H54 (cell line): ENCODE measurements around the gene TNNT1.
"Not testable (repeated sequence)": the region's sequence is repeated elsewhere in the genome, so short reads cannot be mapped to it uniquely, and the experiment has no call there.

Source experiments
- DNase-seq: peaks from one replicate; pipeline ENCODE4 v3.0.0; 2011; ENCODE audit warnings: low spot score, mixed read lengths; ENCODE audit not compliant: insufficient read length
- FAIRE-seq: peaks from 3 replicates; lab custom pipeline; 2011; peaks lifted over from hg19 to GRCh38; lab: Jason Lieb, UNC
- POLR2A ChIP-seq: IDR thresholded peaks from 2 replicates; pipeline ENCODE4 v1.6.1; 2011; ENCODE audit warnings: low read depth, mild to moderate bottlenecking, low read length

Gene TNNT1

DNA sequence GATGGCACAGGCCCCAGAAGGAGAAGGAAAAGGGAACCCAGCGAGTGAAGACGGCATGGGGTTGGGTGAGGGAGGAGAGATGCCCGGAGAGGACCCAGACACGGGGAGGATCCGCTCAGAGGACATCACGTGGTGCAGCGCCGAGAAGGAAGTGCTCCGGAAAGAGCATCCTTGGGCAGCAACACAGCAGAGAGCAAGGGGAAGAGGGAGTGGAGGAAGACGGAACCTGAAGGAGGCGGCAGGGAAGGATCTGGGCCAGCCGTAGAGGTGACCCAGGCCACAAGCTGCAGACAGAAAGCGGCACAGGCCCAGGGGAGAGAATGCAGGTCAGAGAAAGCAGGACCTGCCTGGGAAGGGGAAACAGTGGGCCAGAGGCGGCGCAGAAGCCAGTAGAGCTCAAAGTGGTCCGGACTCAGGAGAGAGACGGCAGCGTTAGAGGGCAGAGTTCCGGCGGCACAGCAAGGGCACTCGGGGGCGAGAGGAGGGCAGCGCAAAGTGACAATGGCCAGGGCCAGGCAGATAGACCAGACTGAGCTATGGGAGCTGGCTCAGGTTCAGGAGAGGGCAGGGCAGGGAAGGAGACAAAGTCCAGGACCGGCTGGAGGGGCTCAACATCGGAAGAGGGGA lies 32.7 kb downstream of the TNNT1 start:
- no peak for FAIRE-seq
- TF ChIP-seq POLR2A: peak; percentile 28; the same call in 1 of the 2 replicates
- peak; percentile 82 for DNase-seq

DNA sequence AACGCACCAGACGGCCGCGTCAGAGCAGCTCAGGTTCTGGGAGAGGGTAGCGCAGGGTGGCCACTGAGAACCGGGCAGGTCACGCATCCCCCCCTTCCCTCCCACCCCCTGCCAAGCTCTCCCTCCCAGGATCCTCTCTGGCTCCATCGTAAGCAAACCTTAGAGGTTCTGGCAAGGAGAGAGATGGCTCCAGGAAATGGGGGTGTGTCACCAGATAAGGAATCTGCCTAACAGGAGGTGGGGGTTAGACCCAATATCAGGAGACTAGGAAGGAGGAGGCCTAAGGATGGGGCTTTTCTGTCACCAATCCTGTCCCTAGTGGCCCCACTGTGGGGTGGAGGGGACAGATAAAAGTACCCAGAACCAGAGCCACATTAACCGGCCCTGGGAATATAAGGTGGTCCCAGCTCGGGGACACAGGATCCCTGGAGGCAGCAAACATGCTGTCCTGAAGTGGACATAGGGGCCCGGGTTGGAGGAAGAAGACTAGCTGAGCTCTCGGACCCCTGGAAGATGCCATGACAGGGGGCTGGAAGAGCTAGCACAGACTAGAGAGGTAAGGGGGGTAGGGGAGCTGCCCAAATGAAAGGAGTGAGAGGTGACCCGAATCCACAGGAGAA lies 33.5 kb downstream of the TNNT1 start:
- DNase-seq: no peak

DNA sequence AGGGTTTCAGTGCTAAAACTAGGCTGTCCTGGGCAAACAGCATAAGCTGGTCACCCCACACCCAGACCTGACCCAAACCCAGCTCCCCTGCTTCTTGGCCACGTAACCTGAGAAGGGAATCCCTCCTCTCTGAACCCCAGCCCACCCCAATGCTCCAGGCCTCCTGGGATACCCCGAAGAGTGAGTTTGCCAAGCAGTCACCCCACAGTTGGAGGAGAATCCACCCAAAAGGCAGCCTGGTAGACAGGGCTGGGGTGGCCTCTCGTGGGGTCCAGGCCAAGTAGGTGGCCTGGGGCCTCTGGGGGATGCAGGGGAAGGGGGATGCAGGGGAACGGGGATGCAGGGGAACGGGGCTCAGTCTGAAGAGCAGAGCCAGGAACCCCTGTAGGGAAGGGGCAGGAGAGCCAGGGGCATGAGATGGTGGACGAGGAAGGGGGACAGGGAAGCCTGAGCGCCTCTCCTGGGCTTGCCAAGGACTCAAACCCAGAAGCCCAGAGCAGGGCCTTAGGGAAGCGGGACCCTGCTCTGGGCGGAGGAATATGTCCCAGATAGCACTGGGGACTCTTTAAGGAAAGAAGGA lies 34.4 kb downstream of the TNNT1 start:
- no peak for DNase-seq
- FAIRE-seq: no peak
- no peak for TF ChIP-seq POLR2A

More for the DNA sequence above, 33.5 kb downstream of the TNNT1 start:
- FAIRE-seq: no peak
- no peak for TF ChIP-seq POLR2A

DNA sequence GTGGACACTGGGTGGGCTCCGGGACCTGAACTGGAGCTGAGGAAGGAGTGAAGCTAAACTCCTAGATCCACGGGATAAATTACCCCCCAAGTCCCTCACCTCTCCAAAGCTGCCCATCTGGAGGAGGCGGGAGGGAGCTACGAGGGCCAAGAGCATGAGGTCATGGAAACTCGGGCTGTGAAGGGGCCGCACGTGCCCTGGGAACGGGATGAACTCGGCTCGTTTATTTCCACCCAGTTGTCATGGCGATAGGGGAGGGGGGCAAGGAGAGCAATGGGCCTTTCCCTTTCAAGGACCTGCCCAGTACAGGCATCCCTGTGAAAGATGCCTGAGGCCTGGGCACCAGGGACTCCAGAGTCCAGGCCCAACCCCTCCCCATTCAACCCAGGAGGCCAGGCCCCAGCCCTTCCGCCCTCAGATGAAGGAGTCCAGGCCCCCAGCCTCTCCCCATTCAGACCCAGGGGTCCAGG lies 35.4 kb downstream of the TNNT1 start:
- FAIRE-seq (no peak), DNase-seq (peak; percentile 88)
- no peak for TF ChIP-seq POLR2A

DNA sequence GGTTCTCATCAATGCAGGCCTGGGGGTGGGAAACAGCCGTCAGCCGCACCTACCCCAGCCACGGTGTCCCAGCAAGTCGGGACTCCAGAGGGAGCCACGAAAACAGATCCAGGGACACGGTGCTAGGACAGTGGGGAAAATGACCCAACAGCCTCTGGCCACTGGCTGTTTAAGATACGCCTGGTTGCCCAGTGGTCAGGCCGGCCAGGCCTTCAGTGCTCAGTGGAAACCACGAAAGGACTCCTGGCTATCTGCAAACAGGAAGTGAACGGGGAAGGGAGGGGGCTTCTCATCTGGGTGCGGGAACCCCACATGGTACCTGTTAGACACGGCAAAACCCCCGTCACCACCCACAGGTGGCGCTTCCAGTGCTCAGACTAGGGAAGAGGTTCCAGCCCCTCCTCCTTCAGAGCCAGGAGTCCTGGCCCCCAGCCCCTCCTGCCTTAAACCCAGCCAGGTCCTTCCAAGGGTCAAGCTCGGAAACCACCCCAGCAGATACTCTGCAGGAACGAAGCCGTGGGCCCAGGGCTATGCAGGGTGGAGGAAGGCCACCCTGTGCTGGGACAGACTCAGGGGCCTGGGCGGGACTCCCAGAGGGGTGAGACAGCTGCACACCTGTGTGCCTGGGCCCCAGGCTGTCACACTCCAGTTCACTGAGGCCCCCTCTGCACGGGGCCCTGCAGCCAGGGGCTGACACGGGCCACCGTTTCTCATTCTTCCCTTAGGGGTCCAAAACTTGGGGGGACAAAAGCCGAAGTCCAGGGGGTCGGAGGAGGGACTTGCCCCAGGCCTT lies 36.0 kb downstream of the TNNT1 start:
- FAIRE-seq (no peak), DNase-seq (no peak)
- TF ChIP-seq POLR2A: no peak

DNA sequence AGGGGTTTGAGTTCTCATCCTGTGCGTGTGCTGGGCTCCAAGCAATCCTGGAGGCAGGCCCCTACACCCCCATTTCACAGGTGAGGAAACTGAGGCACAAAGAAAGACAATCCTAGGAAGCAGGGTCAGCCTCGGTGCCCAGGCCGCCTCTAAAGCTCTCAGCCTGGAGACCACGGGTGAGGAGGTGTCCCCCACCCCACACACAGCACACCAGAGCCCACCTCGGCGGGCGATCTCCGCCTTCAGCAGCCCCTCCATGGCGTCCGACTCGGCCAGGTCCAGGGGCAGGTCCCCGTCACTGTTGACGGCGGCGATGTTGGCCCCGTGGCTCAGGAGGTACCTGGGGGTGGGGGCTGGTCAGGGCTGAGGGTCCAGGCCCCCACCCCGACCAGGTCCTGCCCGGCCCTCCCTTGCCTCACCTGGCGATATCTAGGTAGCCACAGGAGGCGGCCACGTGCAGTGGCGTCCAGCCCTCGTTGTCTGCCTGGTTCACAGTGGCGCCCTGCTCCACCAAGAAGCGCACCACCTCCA lies 36.7 kb downstream of the TNNT1 start:
- TF ChIP-seq POLR2A: no peak
- DNase-seq (no peak), FAIRE-seq (no peak)

DNA sequence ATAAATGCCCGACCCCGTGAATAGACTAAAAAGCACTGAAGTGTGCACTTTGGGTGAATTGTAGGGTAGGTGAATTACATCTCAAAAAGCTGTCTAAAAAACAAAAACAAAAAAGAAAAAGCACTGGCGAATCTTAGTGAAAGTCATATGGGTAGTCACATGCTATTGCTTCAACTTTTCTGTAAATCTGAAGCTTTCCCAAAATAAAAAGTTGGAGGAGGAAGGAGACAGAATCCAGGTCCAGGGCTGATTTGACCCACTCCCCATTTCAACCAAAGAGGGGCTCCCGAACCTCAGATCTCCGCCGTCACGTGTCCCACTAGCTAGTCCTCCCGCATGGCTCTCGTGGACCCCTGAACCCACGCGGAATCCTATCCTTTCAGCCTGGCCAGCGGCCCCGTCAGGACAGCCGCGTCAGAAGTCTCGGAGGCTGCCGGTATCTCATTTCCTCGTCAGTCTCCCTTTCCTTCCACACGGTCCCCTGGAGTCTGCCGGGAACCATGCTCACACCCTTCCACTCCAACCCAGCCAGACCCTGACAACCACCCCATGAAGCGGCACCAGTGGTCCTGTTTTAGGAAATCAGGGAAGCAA lies 37.7 kb downstream of the TNNT1 start:
- FAIRE-seq: no peak
- no peak for TF ChIP-seq POLR2A
- no peak for DNase-seq

DNA sequence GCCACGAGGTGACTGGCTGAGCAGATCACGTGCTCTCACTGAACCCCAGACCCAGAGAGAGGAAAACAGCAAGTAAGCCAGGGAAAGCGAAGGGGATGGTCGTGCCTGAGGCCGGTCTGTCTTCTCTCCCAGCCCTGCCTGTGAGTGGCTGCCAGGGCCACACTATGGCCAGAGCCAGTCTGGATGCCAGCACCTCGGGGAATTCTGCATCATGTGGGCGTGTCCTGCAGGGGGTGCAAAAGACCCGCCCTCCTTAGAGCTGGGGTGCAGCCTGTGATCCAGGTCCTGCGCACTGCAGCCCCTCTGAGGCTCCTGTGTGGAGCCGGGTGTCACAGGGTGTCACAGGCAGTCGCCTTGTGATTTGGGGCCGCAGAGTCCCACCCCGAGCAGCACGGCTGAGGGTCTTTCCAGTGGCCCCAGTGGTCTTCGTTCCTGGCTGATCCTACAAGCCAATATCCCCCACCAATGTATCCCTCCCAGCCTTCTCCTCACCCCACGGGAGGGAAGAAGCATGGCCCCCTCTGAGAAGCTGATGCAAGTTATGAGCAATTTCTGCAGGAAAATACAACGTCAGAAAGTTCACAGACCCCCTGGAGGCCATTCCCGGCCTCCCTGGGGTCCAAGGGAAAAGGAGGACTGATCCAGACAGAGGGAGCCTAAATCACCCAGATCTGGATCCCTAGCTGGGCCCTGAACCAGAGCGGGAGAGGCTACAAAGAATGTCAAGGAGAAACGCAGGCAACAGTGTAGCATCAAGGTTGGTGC lies 39.3 kb downstream of the TNNT1 start:
- FAIRE-seq (no peak), DNase-seq (no peak)
- no peak for TF ChIP-seq POLR2A

DNA sequence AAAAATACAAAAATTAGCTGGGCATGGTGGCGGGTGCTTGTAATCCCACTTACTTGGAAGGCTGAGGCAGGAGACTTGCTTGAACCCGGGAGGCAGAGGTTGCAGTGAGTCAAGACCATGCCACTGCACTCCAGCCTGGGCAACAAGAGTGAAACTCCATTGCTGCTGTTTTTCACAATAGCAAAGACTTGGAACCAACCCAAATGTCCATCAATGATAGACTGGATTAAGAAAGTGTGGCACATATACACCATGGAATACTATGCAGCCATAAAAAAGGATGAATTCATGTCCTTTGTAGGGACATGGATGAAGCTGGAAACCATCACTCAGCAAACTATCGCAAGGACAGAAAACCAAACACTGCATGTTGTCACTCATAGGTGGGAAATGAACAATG lies 41.8 kb downstream of the TNNT1 start:
- FAIRE-seq, DNase-seq: not testable (repeated sequence)

DNA sequence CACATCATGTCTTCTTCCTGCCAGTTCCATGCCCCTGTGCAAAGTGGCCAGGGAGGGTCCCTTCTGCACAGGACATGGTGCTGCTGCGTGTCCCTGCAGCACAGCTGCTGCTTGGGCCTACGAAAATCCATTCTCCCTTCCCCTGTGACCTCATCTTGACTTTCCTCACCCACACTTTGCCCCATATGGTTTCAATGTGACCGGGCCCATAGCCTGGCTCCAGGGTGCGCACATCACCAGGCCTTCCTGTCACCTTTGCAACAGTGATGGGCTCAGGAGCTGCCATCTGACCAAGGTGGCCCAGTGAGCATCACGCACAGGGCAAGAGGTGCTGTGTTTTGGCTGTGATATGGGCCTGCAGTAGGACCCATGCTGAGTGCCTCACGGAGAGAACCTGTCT lies 42.4 kb downstream of the TNNT1 start:
- FAIRE-seq (no peak), DNase-seq (no peak)
- no peak for TF ChIP-seq POLR2A

DNA sequence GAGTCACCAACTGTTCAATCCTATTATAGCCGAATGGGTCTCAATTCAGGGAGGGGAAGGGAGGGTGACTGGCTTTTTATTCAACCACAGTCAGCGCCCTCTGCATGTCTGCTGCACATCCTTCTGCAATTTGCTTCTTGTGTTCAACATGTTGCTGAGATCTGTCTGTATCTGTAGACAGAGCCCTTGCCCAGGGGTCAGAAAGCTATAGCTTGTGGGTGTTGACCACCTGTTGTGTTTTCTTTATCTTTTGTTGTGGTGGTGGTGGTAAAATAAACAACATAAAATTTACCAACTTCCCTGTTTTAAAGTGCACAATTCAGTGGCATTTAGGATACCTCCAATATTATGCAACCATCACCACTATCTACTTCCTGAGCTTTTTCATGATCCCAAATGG lies 43.8 kb downstream of the TNNT1 start:
- no peak for TF ChIP-seq POLR2A
- no peak for FAIRE-seq

DNA sequence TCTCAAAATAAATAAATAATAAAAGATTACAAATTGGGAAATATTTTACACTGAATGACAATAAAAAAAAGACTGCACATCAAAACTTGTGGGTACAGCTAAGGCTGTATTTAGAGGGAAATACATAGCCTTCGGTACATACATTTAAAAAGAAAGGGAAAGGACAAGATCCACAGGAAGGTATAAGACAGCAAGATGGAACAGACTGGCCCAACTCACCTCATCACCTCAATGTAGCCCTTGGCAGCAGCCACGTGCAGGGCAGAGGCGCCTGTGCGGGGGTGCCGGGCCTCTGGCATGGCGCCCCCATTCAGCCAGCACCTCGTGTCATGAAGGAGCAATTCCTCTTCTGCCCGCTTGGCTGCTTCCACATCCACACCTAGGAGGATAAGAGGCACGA lies 45.8 kb downstream of the TNNT1 start:
- FAIRE-seq (no peak), DNase-seq (no peak)
- TF ChIP-seq POLR2A: no peak

More for the DNA sequence above, 43.8 kb downstream of the TNNT1 start:
- DNase-seq: no peak

DNA sequence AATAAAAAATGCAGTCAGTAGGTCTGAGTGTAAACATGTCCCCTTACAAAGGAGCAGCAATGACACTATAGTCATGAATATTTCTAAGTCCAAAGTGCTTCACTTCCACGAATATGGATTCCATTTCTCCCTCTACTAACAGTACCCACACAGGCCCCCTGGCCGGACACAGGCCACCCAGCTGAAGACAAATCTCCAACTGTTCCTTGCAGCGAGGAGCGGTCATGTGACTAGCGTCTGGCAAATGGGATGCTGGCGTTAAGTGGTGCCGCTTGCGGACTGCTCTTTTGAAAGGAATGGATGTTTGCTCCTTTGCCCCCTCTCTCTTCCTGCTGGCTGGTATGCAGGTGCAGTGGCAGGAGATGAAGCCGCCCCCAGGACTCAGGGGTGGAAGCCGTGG lies 47.7 kb downstream of the TNNT1 start:
- TF ChIP-seq POLR2A: no peak
- FAIRE-seq (no peak), DNase-seq (no peak)
